ENCODE measurements around the gene AOPEP. TPM values are rescaled to one million over a fixed set of nuclear protein-coding genes. Genes with fewer than 3 reads are reported as not detected.

AOPEP gene
- total and polyA plus RNA-seq, 9 of the 15 experiments (the other 6 are each of a cell fraction or from before 2014, with no cell fraction given): 4.5 to 19.3 (median 13.5) TPM

DNA sequence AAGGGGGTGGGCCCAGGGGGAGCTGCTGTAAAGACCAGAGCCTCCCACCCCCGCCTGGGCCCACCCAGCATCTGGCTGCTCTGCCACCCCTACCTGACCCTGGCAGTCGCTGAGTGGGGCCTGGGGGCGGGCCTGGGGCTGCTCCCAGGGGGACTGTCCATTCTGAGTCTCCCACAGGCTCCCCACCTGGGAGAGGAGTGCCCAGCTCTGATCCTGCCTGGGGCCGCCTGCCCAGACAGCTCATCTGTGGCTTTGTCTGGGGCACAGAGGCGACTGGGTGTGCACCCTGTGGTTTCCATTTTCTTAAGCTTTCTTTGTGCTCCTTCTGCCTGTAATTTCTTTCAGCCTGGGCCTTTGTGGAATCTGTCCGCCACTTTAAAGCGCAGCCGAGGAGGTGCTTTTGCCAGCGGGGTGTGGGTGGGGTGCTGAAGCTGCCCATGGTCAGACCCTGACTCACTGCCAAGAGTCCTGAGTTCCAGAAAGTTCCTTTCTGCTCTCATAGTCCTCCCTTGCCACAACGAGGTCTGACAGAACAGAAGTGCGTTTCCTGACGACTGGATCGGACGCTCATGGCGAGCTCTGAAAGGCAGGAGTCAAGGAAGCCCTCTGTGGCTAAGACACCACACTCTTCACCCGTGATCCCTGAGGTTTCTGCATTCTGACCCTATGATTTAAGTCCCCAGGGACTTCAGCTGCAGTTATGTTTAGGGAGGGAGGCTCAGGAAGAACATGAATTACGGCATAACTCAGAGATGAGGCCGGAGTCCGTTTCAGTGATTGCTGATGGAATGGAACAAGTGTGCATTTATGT lies 366.0 kb downstream of the AOPEP start:
- ATAC-seq (no peak), DNase-seq (ENCODE audit: extremely low read depth in 1 of 4, low spot score in 3 of 4) (no peak), FAIRE-seq (no peak)
- WGBS (ENCODE audit: insufficient coverage, low coverage, missing lambda C conversion rate): 60% methylated on average over 17 of the region's 19 CpGs
- Histone ChIP-seq H3K4me3 (no peak overlapping the region), H3K9me3 (replicated peaks; ENCODE audit: control insufficient read depth, insufficient read depth, low read depth, low read length) (no peaks in the 10 kb centered on the region), H3K9me1 (ENCODE audit: control insufficient read depth, insufficient read depth, low read length) (no peaks in the 10 kb centered on the region), H3K27me3 (ENCODE audit: control insufficient read depth in 2 of 2, insufficient read depth in 2 of 2, low read length in 2 of 2) (no peaks in the 10 kb centered on the region), H3K27ac (ENCODE audit: extremely low read depth, low read depth, low read length) (no peak overlapping the region), H4K20me1 (replicated peaks; ENCODE audit: control insufficient read depth, insufficient read depth, low read length) (no peaks in the 10 kb centered on the region; the same call in 1 of the 2 replicates), H3K9ac (ENCODE audit: insufficient read depth in 1 of 2, low read depth in 2 of 2, low read length in 2 of 2) (no peak overlapping the region; a peak in 1 of 4 replicates), H3K79me2 (ENCODE audit: control insufficient read depth, insufficient read depth, low read length) (no peaks in the 10 kb centered on the region), H3K4me1 (replicated peaks in 1 of 2; ENCODE audit: control insufficient read depth in 2 of 2, insufficient read depth in 2 of 2, low read length in 2 of 2) (peaks cover 0 to 49% of the 10 kb centered on the region in 2 experiments; a peak in 3 of 5 replicates), H3K4me2 (ENCODE audit: insufficient read depth, low read length) (no peak overlapping the region), H2AFZ (ENCODE audit: low read depth, low read length) (no peak overlapping the region), H3K36me3 (ENCODE audit: control insufficient read depth, insufficient read depth, low read length) (no peaks in the 10 kb centered on the region)
- no TSS peak for BruUV-seq (replicated peaks)
- in situ Hi-C loops (cut with MboI): no loop called here
- intact Hi-C loops (cut with micrococcal nuclease): loop anchor here (10.0 kb wide), 1 partner anchor 308 kb away; no protein-coding TSS in a partner anchor
- CTCF ChIA-PET (ENCODE audit: low intra/inter-chr PET ratio): no interaction called here
- POLR2A ChIA-PET: interaction anchor here (0.7 to 1.0 kb wide), 2 partner anchors 9 to 573 kb away, joined by 3 read pairs; no protein-coding TSS in a partner anchor
- TF ChIP-seq, protein P1, sequence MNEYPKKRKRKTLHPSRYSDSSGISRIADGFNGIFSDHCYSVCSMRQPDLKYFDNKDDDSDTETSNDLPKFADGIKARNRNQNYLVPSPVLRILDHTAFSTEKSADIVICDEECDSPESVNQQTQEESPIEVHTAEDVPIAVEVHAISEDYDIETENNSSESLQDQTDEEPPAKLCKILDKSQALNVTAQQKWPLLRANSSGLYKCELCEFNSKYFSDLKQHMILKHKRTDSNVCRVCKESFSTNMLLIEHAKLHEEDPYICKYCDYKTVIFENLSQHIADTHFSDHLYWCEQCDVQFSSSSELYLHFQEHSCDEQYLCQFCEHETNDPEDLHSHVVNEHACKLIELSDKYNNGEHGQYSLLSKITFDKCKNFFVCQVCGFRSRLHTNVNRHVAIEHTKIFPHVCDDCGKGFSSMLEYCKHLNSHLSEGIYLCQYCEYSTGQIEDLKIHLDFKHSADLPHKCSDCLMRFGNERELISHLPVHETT (CRISPR knock-in tag; conservative IDR thresholded peaks at IDR 0.05 in 1 of 2, IDR thresholded peaks at IDR 0.05 in 1 of 2): no peak
- TF ChIP-seq, protein P2, sequence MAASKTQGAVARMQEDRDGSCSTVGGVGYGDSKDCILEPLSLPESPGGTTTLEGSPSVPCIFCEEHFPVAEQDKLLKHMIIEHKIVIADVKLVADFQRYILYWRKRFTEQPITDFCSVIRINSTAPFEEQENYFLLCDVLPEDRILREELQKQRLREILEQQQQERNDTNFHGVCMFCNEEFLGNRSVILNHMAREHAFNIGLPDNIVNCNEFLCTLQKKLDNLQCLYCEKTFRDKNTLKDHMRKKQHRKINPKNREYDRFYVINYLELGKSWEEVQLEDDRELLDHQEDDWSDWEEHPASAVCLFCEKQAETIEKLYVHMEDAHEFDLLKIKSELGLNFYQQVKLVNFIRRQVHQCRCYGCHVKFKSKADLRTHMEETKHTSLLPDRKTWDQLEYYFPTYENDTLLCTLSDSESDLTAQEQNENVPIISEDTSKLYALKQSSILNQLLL (CRISPR knock-in tag; IDR thresholded peaks at IDR 0.05; ENCODE audit: borderline replicate concordance): no peak
- TF ChIP-seq HNRNPK (IDR thresholded peaks at IDR 0.05; ENCODE audit: low read depth, low read length, poor library complexity, severe bottlenecking) (no peak), HCFC1 (IDR thresholded peaks at IDR 0.05; ENCODE audit: low read depth, low read length) (no peak), SMARCE1 (IDR thresholded peaks at IDR 0.05) (no peak), ZC3H4 (CRISPR knock-in tag; IDR thresholded peaks at IDR 0.05; ENCODE audit: borderline replicate concordance) (no peak), SIN3A (IDR thresholded peaks at IDR 0.05; ENCODE audit: borderline replicate concordance in 2 of 2, control insufficient read depth in 1 of 2, low read depth in 2 of 2, low read length in 2 of 2) (no peak), RB1 (IDR thresholded peaks at IDR 0.05; ENCODE audit: low read depth) (no peak), SREBF2 (CRISPR knock-in tag; IDR thresholded peaks at IDR 0.05) (no peak), ZNF589 (CRISPR knock-in tag; IDR thresholded peaks at IDR 0.05; ENCODE audit: low read depth) (no peak), BACH1 (tag; IDR thresholded peaks at IDR 0.05) (no peak)
- TF ChIP-seq, protein P3, sequence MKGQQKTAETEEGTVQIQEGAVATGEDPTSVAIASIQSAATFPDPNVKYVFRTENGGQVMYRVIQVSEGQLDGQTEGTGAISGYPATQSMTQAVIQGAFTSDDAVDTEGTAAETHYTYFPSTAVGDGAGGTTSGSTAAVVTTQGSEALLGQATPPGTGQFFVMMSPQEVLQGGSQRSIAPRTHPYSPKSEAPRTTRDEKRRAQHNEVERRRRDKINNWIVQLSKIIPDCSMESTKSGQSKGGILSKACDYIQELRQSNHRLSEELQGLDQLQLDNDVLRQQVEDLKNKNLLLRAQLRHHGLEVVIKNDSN (CRISPR knock-in tag; IDR thresholded peaks at IDR 0.05): no peak
- TF ChIP-seq, protein P4, sequence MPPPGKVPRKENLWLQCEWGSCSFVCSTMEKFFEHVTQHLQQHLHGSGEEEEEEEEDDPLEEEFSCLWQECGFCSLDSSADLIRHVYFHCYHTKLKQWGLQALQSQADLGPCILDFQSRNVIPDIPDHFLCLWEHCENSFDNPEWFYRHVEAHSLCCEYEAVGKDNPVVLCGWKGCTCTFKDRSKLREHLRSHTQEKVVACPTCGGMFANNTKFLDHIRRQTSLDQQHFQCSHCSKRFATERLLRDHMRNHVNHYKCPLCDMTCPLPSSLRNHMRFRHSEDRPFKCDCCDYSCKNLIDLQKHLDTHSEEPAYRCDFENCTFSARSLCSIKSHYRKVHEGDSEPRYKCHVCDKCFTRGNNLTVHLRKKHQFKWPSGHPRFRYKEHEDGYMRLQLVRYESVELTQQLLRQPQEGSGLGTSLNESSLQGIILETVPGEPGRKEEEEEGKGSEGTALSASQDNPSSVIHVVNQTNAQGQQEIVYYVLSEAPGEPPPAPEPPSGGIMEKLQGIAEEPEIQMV (tag; conservative IDR thresholded peaks at IDR 0.05; ENCODE audit: low read depth): no peak
- TF ChIP-seq, protein P5, sequence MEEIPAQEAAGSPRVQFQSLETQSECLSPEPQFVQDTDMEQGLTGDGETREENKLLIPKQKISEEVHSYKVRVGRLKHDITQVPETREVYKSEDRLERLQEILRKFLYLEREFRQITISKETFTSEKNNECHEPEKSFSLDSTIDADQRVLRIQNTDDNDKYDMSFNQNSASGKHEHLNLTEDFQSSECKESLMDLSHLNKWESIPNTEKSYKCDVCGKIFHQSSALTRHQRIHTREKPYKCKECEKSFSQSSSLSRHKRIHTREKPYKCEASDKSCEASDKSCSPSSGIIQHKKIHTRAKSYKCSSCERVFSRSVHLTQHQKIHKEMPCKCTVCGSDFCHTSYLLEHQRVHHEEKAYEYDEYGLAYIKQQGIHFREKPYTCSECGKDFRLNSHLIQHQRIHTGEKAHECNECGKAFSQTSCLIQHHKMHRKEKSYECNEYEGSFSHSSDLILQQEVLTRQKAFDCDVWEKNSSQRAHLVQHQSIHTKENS (CRISPR knock-in tag; IDR thresholded peaks at IDR 0.05): no peak

Data from K562 (cell line).